K562 (cell line): Measurements from ENCODE around the gene SP4. TPM values are rescaled to one million over a fixed set of nuclear protein-coding genes. Genes with fewer than 3 reads are reported as not detected.

Source experiments
- ATAC-seq: fragments of 200-7000 bp; cut with Tn5 transposase; 3 replicates; pipeline ENCODE4 v1.9.1; 2020; ENCODE audit warnings: moderate library complexity
- BruUV-seq: library from RNA; stranded (reverse); fragments of 400-500 nt; replicated peaks from 2 replicates; lab custom pipeline; 2021; lab: Mats Ljungman, UMichigan
- CTCF ChIA-PET: fragments of 300-600 bp; formaldehyde crosslinking; extraction: SDS; loops from one replicate; lab custom pipeline; 2021; ENCODE audit warnings: low intra/inter-chr PET ratio; lab: Yijun Ruan, JAX
- POLR2A ChIA-PET: fragments of 300-600, 350-650 bp; sonication (Branson Sonifier 250); formaldehyde crosslinking; extraction: SDS; loops from one replicate; lab custom pipeline; 2021; ENCODE audit warnings: antibody characterized with exemption, inconsistent platforms; lab: Yijun Ruan, JAX
- DNase-seq, 4 experiments: peaks; one replicate each; pipeline versions ENCODE4 v3.0.0 to v3.0.0-alpha.2; 2011 to 2018; ENCODE audit warnings: low spot score in 3 of 4, mixed read lengths in 3 of 4; ENCODE audit errors: extremely low read depth in 1 of 4
- FAIRE-seq: peaks from 2 replicates; lab custom pipeline; 2011; peaks lifted over from hg19 to GRCh38; lab: Jason Lieb, UNC
- H2AFZ ChIP-seq: 2 replicates; pipeline ENCODE4 v1.6.0; 2011; ENCODE audit warnings: low read depth, low read length, control low read depth, inconsistent platforms
- H3K27ac ChIP-seq: fragments of 200-600 bp; 3 replicates; pipeline ENCODE4 v1.8.0; 2011; ENCODE audit warnings: low read depth, mild to moderate bottlenecking, control low read depth, inconsistent platforms, low read length, moderate library complexity, mixed read lengths; ENCODE audit errors: extremely low read depth
- H3K27me3 ChIP-seq, 2 experiments: fragments of 300-600 bp in 1 of 2; 2 replicates in 1 of 2; 3 replicates in 1 of 2; pipeline versions ENCODE4 v1.6.0 to v1.8.0; 2011; ENCODE audit warnings: inconsistent platforms in 2 of 2, low read length in 2 of 2, mild to moderate bottlenecking in 1 of 2, mixed read lengths in 1 of 2, moderate library complexity in 1 of 2; ENCODE audit not compliant: control insufficient read depth in 2 of 2, insufficient read depth in 2 of 2
- H3K36me3 ChIP-seq: fragments of 300-600 bp; 3 replicates; pipeline ENCODE4 v1.8.0; 2011; ENCODE audit warnings: mild to moderate bottlenecking, low read length, inconsistent platforms; ENCODE audit not compliant: control insufficient read depth, insufficient read depth
- H3K4me1 ChIP-seq, 2 experiments: fragments of 200-600 bp in 1 of 2; replicated peaks in 1 of 2; 2 replicates in 1 of 2; 3 replicates in 1 of 2; pipeline versions ENCODE4 v1.5.1 to v1.8.0; 2011; ENCODE audit warnings: inconsistent platforms in 2 of 2, low read length in 2 of 2, mild to moderate bottlenecking in 1 of 2, mixed read lengths in 1 of 2, moderate library complexity in 1 of 2; ENCODE audit not compliant: control insufficient read depth in 2 of 2, insufficient read depth in 2 of 2
- H3K4me2 ChIP-seq: 2 replicates; pipeline ENCODE4 v1.6.1; 2011; ENCODE audit warnings: low read length, control low read depth, inconsistent platforms, mixed read lengths; ENCODE audit not compliant: insufficient read depth
- H3K4me3 ChIP-seq: fragments of 200-600 bp; sonication (generic), shearing (Covaris generic); 2 replicates; pipeline ENCODE4 v1.5.1; 2016; ENCODE audit warnings: control low read depth, inconsistent platforms
- H3K79me2 ChIP-seq: fragments of 200-600 bp; 3 replicates; pipeline ENCODE4 v1.8.0; 2011; ENCODE audit warnings: low read length, inconsistent platforms; ENCODE audit not compliant: control insufficient read depth, insufficient read depth
- H3K9ac ChIP-seq, 2 experiments: 2 replicates each; pipeline versions ENCODE4 v1.6.0 to v1.6.1; 2011; ENCODE audit warnings: low read depth in 2 of 2, low read length in 2 of 2, control low read depth in 1 of 2, inconsistent platforms in 1 of 2, mild to moderate bottlenecking in 1 of 2, mixed read lengths in 1 of 2; ENCODE audit not compliant: insufficient read depth in 1 of 2
- H3K9me1 ChIP-seq: one replicate; pipeline ENCODE4 v1.6.0; 2011; ENCODE audit warnings: inconsistent platforms, mild to moderate bottlenecking, low read length, moderate library complexity; ENCODE audit not compliant: control insufficient read depth, insufficient read depth
- H3K9me3 ChIP-seq: replicated peaks from 2 replicates; pipeline ENCODE4 v1.5.1; 2011; ENCODE audit warnings: low read depth, low read length, inconsistent platforms; ENCODE audit not compliant: control insufficient read depth, insufficient read depth
- H4K20me1 ChIP-seq: replicated peaks from 2 replicates; pipeline ENCODE4 v1.6.1; 2011; ENCODE audit warnings: low read length, inconsistent platforms, mixed read lengths; ENCODE audit not compliant: control insufficient read depth, insufficient read depth
- BACH1 ChIP-seq: fragments of 200-800 bp; sonication (Bioruptor generic); IDR thresholded peaks from 2 replicates; pipeline ENCODE4 v1.6.1; 2016; ENCODE audit warnings: missing genetic modification characterization, missing compliant biosample characterization
- CBFA2T3 ChIP-seq: fragments of 450-650 bp; IDR thresholded peaks from 2 replicates; pipeline ENCODE4 v1.6.1; 2017
- CREB3L1 ChIP-seq: fragments of 450-650 bp; IDR thresholded peaks from 2 replicates; pipeline ENCODE4 v1.6.1; 2014; ENCODE audit warnings: low read depth, mild to moderate bottlenecking, moderate library complexity, borderline replicate concordance
- CTBP1 ChIP-seq: fragments of 450-650 bp; IDR thresholded peaks from 2 replicates; pipeline ENCODE4 v1.6.1; 2016; ENCODE audit warnings: borderline replicate concordance
- ERF ChIP-seq: fragments of 450-650 bp; formaldehyde crosslinking; IDR thresholded peaks from 2 replicates; pipeline ENCODE4 v1.4.0; 2020; ENCODE audit warnings: mild to moderate bottlenecking, mixed read lengths
- FOSL1 ChIP-seq: fragments of 200-800 bp; sonication (Bioruptor generic); conservative IDR thresholded peaks from 2 replicates; pipeline ENCODE4 v1.6.1; 2016; ENCODE audit warnings: missing genetic modification characterization, missing compliant biosample characterization
- HDAC2 ChIP-seq: fragments of 450-650 bp; IDR thresholded peaks from 2 replicates; pipeline ENCODE4 v1.6.1; 2016; ENCODE audit warnings: mild to moderate bottlenecking
- JUND ChIP-seq, 2 experiments: IDR thresholded peaks; 2 replicates in 1 of 2; 3 replicates in 1 of 2; pipeline ENCODE4 v1.6.1; 2011; ENCODE audit warnings: borderline replicate concordance in 2 of 2, low read depth in 2 of 2, low read length in 2 of 2, improper control_type of control experiment in 1 of 2, missing biosample characterization in 1 of 2, missing genetic modification characterization in 1 of 2, missing genetic modification reagents in 1 of 2
- KLF10 ChIP-seq: fragments of 250-450 bp; sonication (Bioruptor Pico); IDR thresholded peaks from 2 replicates; pipeline ENCODE4 v1.6.1; 2021; ENCODE audit warnings: matching md5 sums
- MCM5 ChIP-seq: fragments of 450-650 bp; IDR thresholded peaks from 2 replicates; pipeline ENCODE4 v1.6.1; 2016; ENCODE audit warnings: low read depth
- NCOR1 ChIP-seq: fragments of 450-650 bp; IDR thresholded peaks from 2 replicates; pipeline ENCODE4 v1.6.1; 2016; ENCODE audit warnings: mild to moderate bottlenecking, moderate library complexity
- SMARCA4 ChIP-seq: fragments of 450-650 bp; IDR thresholded peaks from 2 replicates; pipeline ENCODE4 v1.6.1; 2016
- SMARCC2 ChIP-seq: fragments of 450-650 bp; IDR thresholded peaks from 2 replicates; pipeline ENCODE4 v1.6.1; 2017; ENCODE audit warnings: antibody characterized with exemption, moderate library complexity, mild to moderate bottlenecking, low read depth
- TARDBP ChIP-seq: fragments of 450-650 bp; IDR thresholded peaks from 2 replicates; pipeline ENCODE4 v1.6.1; 2016
- TEAD4 ChIP-seq, 2 experiments: sonication (generic) in 1 of 2; formaldehyde crosslinking in 1 of 2; IDR thresholded peaks; 2 replicates each; pipeline versions ENCODE4 v1.6.1 to v1.8.0; 2012 to 2022; ENCODE audit warnings: borderline replicate concordance in 1 of 2, inconsistent platforms in 1 of 2, low read length in 1 of 2, mild to moderate bottlenecking in 1 of 2, missing genetic modification reagents in 1 of 2
- YY1 ChIP-seq, 3 experiments: IDR thresholded peaks; 2 replicates each; pipeline ENCODE4 v1.6.1; 2011; ENCODE audit warnings: low read length in 2 of 3, mild to moderate bottlenecking in 2 of 3, moderate library complexity in 2 of 3, borderline replicate concordance in 1 of 3, control low read depth in 1 of 3, low read depth in 1 of 3; ENCODE audit not compliant: insufficient read depth in 3 of 3, insufficient replicate concordance in 2 of 3, control insufficient read depth in 1 of 3, insufficient read length in 1 of 3; ENCODE audit errors: extremely low read depth in 1 of 3
- ZBTB8A ChIP-seq: fragments of 450-650 bp; IDR thresholded peaks from 2 replicates; pipeline ENCODE4 v1.6.1; 2018; ENCODE audit warnings: mild to moderate bottlenecking, moderate library complexity; ENCODE audit not compliant: partially characterized antibody
- ZNF124 ChIP-seq: sonication (generic); formaldehyde crosslinking; IDR thresholded peaks from 2 replicates; pipeline ENCODE4 v1.8.1; 2022; ENCODE audit warnings: missing genetic modification reagents
- ZNF280A ChIP-seq: fragments of 450-650 bp; IDR thresholded peaks from 2 replicates; pipeline ENCODE4 v1.6.1; 2018; ENCODE audit warnings: mild to moderate bottlenecking, low read depth; ENCODE audit not compliant: partially characterized antibody
- in situ Hi-C: fragments of 300-500 bp; cut with MboI; formaldehyde crosslinking; loops from 4 replicates; pipeline ENCODE4 v1.15.0; 2018; ENCODE audit warnings: inconsistent platforms, mixed read lengths
- intact Hi-C: fragments of 100-400 bp; cut with micrococcal nuclease; formaldehyde crosslinking; loops from 2 replicates; pipeline ENCODE4 v1.14.2; 2022
- polyA plus RNA-seq, 8 experiments: library from polyadenylated mRNA; depleted of rRNA in 4 of 8; stranded (reverse) in 5 of 8; unstranded in 3 of 8; fragments of >200 nt; fragmentation: Nextera tagmentation in 2 of 8; fragmentation: Illumina TruSeq in 1 of 8; extraction: Ambion mirVana in 2 of 8; extraction: Trizol in 1 of 8; gene quantifications; 2 replicates each; pipeline versions ENCODE4 v1.2.1 to v1.2.3, GENCODE V29; 2011 to 2014; ENCODE audit warnings: inconsistent platforms in 1 of 8, missing spikeins in 1 of 8
- total RNA-seq, 7 experiments: library from RNA; depleted of rRNA in 6 of 7; stranded (reverse); fragments of >200 nt in 6 of 7; fragmentation: Illumina TruSeq in 2 of 7; extraction: Trizol in 2 of 7; gene quantifications; 2 replicates each; pipeline versions ENCODE4 v1.2.1 to v1.2.3, GENCODE V29; 2011 to 2021; ENCODE audit warnings: low replicate concordance in 1 of 7

SP4 gene
- total and polyA plus RNA-seq, 9 of the 15 experiments (the other 6 are each of a cell fraction or from before 2014, with no cell fraction given) = 2.4 to 9.4 (median 4.5) TPM

DNA sequence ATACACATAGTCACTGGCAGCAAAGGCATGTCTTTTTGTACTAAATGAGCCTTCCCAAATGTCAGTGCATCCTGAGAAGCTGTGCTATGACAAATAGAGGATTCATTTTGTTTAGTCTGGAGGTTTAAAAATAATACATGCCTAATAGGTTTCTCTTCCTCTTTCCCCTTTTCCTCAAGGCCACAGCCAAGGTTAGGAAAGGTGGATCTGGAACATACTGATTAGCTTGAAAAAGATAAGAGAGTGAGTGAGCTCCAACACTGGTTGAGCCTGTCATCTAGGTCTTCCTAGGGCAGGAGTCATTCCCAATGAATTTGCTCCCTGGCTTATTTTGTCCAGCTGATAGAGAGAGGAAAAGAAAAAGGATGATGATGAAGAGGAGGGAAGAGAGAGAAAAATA is 14.4 kb upstream of the SP4 start:
- H3K9ac ChIP-seq = no peak overlapping the region
- BruUV-seq = no TSS peak
- peaks cover 0 to 24% of the 10 kb centered on the region in 2 experiments; a peak in 3 of 5 replicates for H3K4me1 ChIP-seq
- DNase-seq = peak in 1 of 4 experiments; percentile 30
- intact Hi-C loops (no loop called here), in situ Hi-C loops (no loop called here)
- no peak overlapping the region for H3K27ac ChIP-seq
- peak; percentile 73 for FAIRE-seq
- no peaks in the 10 kb centered on the region for H3K79me2 ChIP-seq
- H3K4me2 ChIP-seq = no peak overlapping the region
- no peak overlapping the region for H2AFZ ChIP-seq
- H3K9me1 ChIP-seq = no peaks in the 10 kb centered on the region
- ChIA-PET POLR2A (interaction anchor here (0.8 to 2.1 kb wide), 2 partner anchors 10 to 13 kb away, joined by 6 to 11 read pairs; no protein-coding TSS in a partner anchor), CTCF (no interaction called here)
- H3K4me3 ChIP-seq = no peak overlapping the region
- H3K9me3 ChIP-seq = no peaks in the 10 kb centered on the region
- H3K36me3 ChIP-seq = no peaks in the 10 kb centered on the region
- peaks cover 0 to 11% of the 10 kb centered on the region in 2 experiments; a peak in 2 of 5 replicates for H3K27me3 ChIP-seq
- no peaks in the 10 kb centered on the region for H4K20me1 ChIP-seq
- ATAC-seq = peak; percentile 45
- TF ChIP-seq CTBP1 = peak; percentile 41; the same call in 1 of the 2 replicates
- TF ChIP-seq ERF (CRISPR knock-in tag) = no peak
- TF ChIP-seq BACH1 = no peak
- peak; percentile 65 for TF ChIP-seq CBFA2T3
- TF ChIP-seq MCM5 = no peak
- TF ChIP-seq CREB3L1 = no peak
- no peak for TF ChIP-seq ZNF124 (CRISPR knock-in tag)
- TF ChIP-seq NCOR1 = 0 out of 2 replicates have a peak, but pooled peaks have one; percentile 21
- TF ChIP-seq ZBTB8A = no peak
- TF ChIP-seq JUND (IDR thresholded peaks at IDR 0.05; ENCODE audit: borderline replicate concordance, low read depth, low read length) = 0 out of 2 replicates have a peak, but pooled peaks have one; percentile 3
- no peak for TF ChIP-seq JUND (tag; IDR thresholded peaks at IDR 0.05; ENCODE audit: borderline replicate concordance, low read depth, low read length)
- TF ChIP-seq SMARCA4 = 0 out of 2 replicates have a peak, but pooled peaks have one; percentile 66
- no peak for TF ChIP-seq HDAC2
- TF ChIP-seq ZNF280A = no peak
- TF ChIP-seq FOSL1 = no peak; the same call in 1 of the 2 replicates
- TF ChIP-seq TARDBP = no peak
- no peak for TF ChIP-seq SMARCC2
- TF ChIP-seq KLF10 (CRISPR knock-in tag) = no peak
- TF ChIP-seq YY1 (IDR thresholded peaks at IDR 0.05; ENCODE audit: borderline replicate concordance in 1 of 3, control insufficient read depth in 1 of 3, extremely low read depth in 1 of 3, insufficient read depth in 3 of 3, insufficient read length in 1 of 3, insufficient replicate concordance in 2 of 3, low read depth in 1 of 3, low read length in 2 of 3) = no peak
- TF ChIP-seq TEAD4 (IDR thresholded peaks at IDR 0.05; ENCODE audit: low read length) = peak; percentile 65
- no peak for TF ChIP-seq TEAD4 (CRISPR knock-in tag; IDR thresholded peaks at IDR 0.05; ENCODE audit: borderline replicate concordance)
